BE2C (cell line): ENCODE measurements around the gene GPC3.

Experiments used
- DNase-seq: peaks from one replicate; pipeline ENCODE4 v3.0.0-alpha.2; 2020
- H3K27me3 ChIP-seq: fragments of 250-450 bp; sonication (Bioruptor Pico); 2 replicates; pipeline ENCODE4 v1.5.1; 2020; ENCODE audit warnings: mild to moderate bottlenecking
- H3K36me3 ChIP-seq: fragments of 250-450 bp; sonication (Bioruptor Pico); 2 replicates; pipeline ENCODE4 v1.5.1; 2020; ENCODE audit warnings: mild to moderate bottlenecking
- H3K4me1 ChIP-seq: fragments of 250-450 bp; sonication (Bioruptor Pico); 2 replicates; pipeline ENCODE4 v1.5.1; 2020
- H3K4me3 ChIP-seq: 2 replicates; pipeline ENCODE4 v1.5.1; 2011; ENCODE audit warnings: low read depth, low read length
- H3K9me3 ChIP-seq: fragments of 250-450 bp; sonication (Bioruptor Pico); 2 replicates; pipeline ENCODE4 v1.5.1; 2020
- TF ChIP-seq, protein P1 (sequence below): IDR thresholded peaks from 2 replicates; pipeline ENCODE4 v1.5.1; 2012; ENCODE audit warnings: mild to moderate bottlenecking, low read depth, low read length

GPC3 gene

DNA sequence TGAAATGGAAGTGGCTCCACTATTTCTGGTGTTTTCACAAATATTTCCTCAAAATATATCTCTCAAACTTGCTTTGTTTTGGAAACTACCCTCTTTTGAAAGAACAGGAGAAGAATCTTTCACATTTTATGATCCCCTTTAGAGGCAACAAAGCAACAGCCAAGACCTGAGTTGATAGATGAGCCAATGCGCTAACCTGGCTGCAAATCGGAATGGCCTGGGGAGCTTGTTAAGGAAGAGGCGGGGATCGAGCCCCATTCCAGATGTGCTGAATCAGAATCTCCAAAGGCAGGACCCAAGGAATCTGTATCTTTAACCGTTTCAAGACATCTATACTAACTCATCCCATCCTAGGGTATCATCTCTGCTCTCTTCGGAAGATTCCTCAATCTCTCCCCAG, 181.3 kb downstream of the GPC3 start:
- no peaks in the 10 kb centered on the region for H3K36me3 ChIP-seq
- no peak for DNase-seq
- TF ChIP-seq, protein P1, sequence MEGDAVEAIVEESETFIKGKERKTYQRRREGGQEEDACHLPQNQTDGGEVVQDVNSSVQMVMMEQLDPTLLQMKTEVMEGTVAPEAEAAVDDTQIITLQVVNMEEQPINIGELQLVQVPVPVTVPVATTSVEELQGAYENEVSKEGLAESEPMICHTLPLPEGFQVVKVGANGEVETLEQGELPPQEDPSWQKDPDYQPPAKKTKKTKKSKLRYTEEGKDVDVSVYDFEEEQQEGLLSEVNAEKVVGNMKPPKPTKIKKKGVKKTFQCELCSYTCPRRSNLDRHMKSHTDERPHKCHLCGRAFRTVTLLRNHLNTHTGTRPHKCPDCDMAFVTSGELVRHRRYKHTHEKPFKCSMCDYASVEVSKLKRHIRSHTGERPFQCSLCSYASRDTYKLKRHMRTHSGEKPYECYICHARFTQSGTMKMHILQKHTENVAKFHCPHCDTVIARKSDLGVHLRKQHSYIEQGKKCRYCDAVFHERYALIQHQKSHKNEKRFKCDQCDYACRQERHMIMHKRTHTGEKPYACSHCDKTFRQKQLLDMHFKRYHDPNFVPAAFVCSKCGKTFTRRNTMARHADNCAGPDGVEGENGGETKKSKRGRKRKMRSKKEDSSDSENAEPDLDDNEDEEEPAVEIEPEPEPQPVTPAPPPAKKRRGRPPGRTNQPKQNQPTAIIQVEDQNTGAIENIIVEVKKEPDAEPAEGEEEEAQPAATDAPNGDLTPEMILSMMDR, result no peak
- no peak overlapping the region for H3K4me3 ChIP-seq
- no peaks in the 10 kb centered on the region for H3K9me3 ChIP-seq
- H3K27me3 ChIP-seq, result no peaks in the 10 kb centered on the region
- H3K4me1 ChIP-seq, result no peaks in the 10 kb centered on the region

DNA sequence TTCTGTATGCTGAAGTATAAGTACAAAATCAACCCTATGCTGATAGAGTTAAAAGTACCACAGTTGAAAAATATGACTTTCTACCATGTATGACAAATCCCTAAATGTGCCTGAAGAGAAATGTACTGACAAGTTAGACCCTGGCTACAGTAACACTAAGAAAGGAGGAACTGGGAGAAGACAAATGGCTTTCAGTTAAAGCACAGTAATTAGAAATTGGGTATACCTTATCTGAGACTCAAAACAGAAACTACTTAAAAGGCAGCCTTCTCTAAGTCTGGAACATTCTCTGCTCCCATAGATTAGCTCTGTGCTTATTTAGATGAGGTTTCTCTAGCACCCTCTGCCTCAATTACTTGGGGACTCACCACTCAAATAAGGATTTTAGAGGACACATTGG, 189.1 kb downstream of the GPC3 start:
- Histone ChIP-seq H3K27me3 (no peaks in the 10 kb centered on the region), H3K36me3 (no peaks in the 10 kb centered on the region), H3K4me1 (no peaks in the 10 kb centered on the region), H3K4me3 (no peak overlapping the region), H3K9me3 (no peaks in the 10 kb centered on the region)
- DNase-seq, result no peak
- TF ChIP-seq, protein P1, result no peak

DNA sequence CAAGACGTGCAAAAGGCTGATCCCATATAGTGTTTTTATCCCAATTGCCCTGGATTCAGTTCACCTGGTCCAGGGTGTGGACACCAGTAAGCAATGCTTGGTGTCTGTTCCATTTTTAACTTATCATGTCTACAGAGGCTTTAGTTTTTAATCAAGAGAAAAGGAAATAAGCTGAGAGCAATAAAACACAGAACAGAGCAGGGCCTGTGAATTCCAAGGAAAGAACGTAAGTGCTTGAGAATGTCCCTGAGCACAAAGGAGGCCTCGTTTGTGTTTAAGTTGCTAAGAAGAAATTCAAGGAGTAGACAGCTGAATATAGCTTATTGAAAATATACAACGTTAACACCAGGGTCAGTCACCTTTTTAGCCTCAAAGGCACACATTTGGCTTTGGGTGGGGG, 191.3 kb downstream of the GPC3 start:
- TF ChIP-seq, protein P1, result no peak
- H3K36me3 ChIP-seq, result no peaks in the 10 kb centered on the region
- H3K27me3 ChIP-seq, result no peaks in the 10 kb centered on the region
- no peak for DNase-seq
- H3K9me3 ChIP-seq, result no peaks in the 10 kb centered on the region
- H3K4me1 ChIP-seq, result no peaks in the 10 kb centered on the region
- no peak overlapping the region for H3K4me3 ChIP-seq

DNA sequence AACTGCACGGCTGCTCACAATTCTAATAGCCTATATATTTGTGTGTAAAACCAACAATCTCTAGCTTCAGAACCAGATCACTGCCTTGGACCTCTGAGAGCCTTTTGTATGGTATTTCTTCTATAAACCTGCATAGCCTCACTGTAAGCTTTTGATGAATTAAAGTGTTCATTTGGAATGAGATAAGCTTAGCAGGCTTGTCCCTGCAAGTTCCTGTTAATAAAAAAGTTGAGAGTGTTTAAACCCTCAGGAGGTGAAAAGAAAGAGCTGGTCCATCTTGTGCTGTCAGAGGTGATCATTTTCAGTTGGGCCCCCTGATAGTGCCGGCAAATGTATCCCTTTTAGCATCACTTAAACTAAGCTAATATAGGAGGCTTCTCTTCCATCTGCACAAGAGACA, 191.8 kb downstream of the GPC3 start:
- Histone ChIP-seq H3K4me3 (no peak overlapping the region), H3K9me3 (no peaks in the 10 kb centered on the region), H3K4me1 (no peaks in the 10 kb centered on the region), H3K27me3 (no peaks in the 10 kb centered on the region), H3K36me3 (no peaks in the 10 kb centered on the region)
- TF ChIP-seq, protein P1, result no peak
- DNase-seq, result no peak

DNA sequence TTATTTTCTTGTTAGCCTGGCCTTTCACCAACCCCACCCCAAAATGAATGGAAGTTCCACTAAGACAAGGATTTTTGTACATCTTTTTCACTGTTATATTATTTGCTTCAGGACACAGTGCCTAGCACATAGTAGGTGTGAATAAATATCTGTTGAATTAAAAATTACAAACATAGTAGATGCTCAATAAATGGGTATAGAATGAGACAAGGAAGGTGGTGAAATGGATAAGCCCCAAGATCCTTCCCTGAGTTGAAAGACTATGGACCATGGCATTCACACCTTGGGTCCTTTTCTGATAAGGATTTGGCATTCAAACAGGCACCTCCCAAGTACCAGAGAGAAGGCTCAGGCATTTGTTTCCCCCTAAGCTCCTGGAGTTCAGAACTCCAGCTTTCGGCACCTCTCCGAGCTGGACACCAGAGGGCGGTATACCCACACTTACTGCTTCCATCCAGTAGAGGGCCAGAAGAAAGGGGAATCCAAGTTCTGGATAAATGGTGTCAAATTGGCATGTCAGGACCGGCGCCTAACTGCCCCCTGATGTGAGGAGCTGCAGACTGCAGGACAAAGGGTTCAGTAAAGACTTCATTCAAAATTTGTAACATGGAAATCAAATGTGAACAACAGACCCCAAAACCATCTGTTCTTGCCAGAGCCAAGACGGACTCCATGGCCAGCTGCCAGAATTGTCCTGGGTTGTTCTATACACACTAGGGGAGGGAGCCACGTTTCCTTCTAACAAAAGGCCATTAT, 193.0 kb downstream of the GPC3 start:
- Histone ChIP-seq H3K9me3 (no peaks in the 10 kb centered on the region), H3K4me3 (peak overlapping the region; percentile 49), H3K4me1 (no peaks in the 10 kb centered on the region), H3K36me3 (no peaks in the 10 kb centered on the region), H3K27me3 (no peaks in the 10 kb centered on the region)
- TF ChIP-seq, protein P1, result peak; percentile 98
- DNase-seq, result peak; percentile 57

DNA sequence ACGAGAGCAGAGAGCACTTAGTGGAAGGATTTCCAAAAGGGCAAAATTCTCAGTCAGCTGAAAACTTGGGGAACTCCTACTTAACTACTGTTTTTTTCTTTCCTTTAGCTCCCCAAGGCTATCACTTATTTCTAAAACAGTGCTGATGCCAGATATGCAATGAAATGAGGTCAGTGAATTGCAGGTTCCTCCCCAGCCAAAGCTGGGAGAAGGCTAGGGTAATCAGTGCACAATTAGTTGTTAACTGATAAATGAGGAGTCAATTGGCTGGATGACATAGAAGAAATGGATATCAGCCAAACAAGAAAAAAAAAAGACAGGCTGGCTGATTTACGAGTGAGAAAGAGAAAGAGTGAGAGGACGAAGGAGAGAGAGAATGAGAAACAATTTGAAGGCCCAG, 195.6 kb downstream of the GPC3 start:
- no peaks in the 10 kb centered on the region for H3K4me1 ChIP-seq
- H3K27me3 ChIP-seq, result no peaks in the 10 kb centered on the region
- DNase-seq, result no peak

More for the DNA sequence above, 195.6 kb downstream of the GPC3 start:
- Histone ChIP-seq H3K9me3 (no peaks in the 10 kb centered on the region), H3K4me3 (no peak overlapping the region), H3K36me3 (no peaks in the 10 kb centered on the region)
- TF ChIP-seq, protein P1, result no peak
